Measurements from ENCODE around the gene CCDC8. TPM values are rescaled to one million over a fixed set of nuclear protein-coding genes. Genes with fewer than 3 reads are reported as not detected.
A peak's percentile ranks its signal among the peaks of the same experiment; 100 is the strongest.
"Not testable (repeated sequence)": the region's sequence is repeated elsewhere in the genome, so short reads cannot be mapped to it uniquely, and the experiment has no call there.

Gene CCDC8
- total RNA-seq, 2 experiments from 2014 or later, result not detected

DNA sequence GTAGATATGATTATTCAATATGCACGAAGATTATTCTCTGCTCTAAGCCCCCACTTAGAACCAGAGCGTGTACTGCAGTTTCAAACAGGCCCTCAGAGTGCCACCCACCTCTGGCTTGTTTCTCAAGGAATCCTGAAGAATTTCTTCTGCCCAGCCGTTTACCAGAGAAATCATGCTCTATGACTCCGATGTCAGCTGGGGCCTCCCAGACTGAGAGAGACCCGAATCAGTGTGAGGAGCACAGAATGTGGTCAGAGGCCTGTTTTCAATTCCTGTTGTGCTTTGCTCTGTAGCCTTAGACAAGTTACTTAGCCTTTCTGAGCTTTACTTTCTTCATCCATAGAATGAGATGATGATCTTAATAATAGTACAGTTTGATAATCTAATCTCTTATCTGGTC, 9.8 kb upstream of the CCDC8 start:
- H3K9me3 ChIP-seq (ENCODE audit: control insufficient read depth in 1 of 2, insufficient read depth in 1 of 2, low read length in 2 of 2), result peaks cover 0 to 6% of the 10 kb centered on the region in 2 experiments
- ChIA-PET POLR2A (no interaction called here), CTCF (interaction anchor here (0.6 to 1.1 kb wide), 2 partner anchors 115 to 117 kb away, joined by 4 read pairs; no protein-coding TSS in a partner anchor)
- H3K27me3 ChIP-seq (ENCODE audit: control insufficient read depth in 1 of 2, insufficient read depth in 2 of 2, low read length in 2 of 2), result peaks cover 41 to 42% of the 10 kb centered on the region in 2 experiments
- ATAC-seq (ENCODE audit: poor library complexity) (no peak), DNase-seq (no peak)
- H3K27ac ChIP-seq (ENCODE audit: low read depth in 1 of 2, low read length in 2 of 2), result no peak overlapping the region
- intact Hi-C loops (cut with DNase I, micrococcal nuclease), result no loop called here
- Mint-ChIP-seq H3K27me3 (peaks cover 68% of the 10 kb centered on the region), H3K4me3 (no peak overlapping the region), H3K36me3 (ENCODE audit: low read depth) (no peaks in the 10 kb centered on the region), H3K9me3 (no peaks in the 10 kb centered on the region), H3K4me1 (ENCODE audit: low read depth) (peaks cover 16% of the 10 kb centered on the region), H3K27ac (no peak overlapping the region)
- H3K36me3 ChIP-seq (ENCODE audit: insufficient read depth, low read length), result no peaks in the 10 kb centered on the region
- TF ChIP-seq, protein P1, sequence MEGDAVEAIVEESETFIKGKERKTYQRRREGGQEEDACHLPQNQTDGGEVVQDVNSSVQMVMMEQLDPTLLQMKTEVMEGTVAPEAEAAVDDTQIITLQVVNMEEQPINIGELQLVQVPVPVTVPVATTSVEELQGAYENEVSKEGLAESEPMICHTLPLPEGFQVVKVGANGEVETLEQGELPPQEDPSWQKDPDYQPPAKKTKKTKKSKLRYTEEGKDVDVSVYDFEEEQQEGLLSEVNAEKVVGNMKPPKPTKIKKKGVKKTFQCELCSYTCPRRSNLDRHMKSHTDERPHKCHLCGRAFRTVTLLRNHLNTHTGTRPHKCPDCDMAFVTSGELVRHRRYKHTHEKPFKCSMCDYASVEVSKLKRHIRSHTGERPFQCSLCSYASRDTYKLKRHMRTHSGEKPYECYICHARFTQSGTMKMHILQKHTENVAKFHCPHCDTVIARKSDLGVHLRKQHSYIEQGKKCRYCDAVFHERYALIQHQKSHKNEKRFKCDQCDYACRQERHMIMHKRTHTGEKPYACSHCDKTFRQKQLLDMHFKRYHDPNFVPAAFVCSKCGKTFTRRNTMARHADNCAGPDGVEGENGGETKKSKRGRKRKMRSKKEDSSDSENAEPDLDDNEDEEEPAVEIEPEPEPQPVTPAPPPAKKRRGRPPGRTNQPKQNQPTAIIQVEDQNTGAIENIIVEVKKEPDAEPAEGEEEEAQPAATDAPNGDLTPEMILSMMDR (IDR thresholded peaks at IDR 0.05), result no peak
- H3K4me1 ChIP-seq (ENCODE audit: insufficient read depth, low read length), result peaks cover 10% of the 10 kb centered on the region
- no peak overlapping the region for H3K4me3 ChIP-seq (ENCODE audit: low read length)

DNA sequence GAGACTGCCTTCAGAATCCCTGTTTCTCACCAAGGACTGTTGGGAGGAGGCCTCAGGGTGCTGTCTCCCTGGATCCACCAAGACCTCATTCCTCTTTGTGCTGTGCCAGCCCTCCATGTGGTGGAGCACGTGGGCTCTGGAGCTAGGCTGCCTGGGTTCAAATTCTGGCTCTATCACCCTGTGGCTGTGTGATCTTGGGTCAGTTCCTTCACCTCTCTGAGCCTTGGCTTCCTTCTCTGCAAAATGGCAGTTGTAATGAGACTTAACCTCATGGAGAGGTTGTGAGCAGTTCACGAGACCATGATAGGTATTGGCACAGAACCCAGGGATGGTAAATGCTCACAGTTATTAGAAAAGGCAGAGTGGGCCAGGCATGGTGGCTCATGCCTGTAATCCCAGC, 9.0 kb upstream of the CCDC8 start:
- ChIA-PET CTCF (no interaction called here), POLR2A (no interaction called here)
- Mint-ChIP-seq H3K27ac (no peak overlapping the region), H3K4me1 (ENCODE audit: low read depth) (peaks cover 14% of the 10 kb centered on the region), H3K27me3 (peaks cover 64% of the 10 kb centered on the region), H3K36me3 (ENCODE audit: low read depth) (no peaks in the 10 kb centered on the region), H3K9me3 (no peaks in the 10 kb centered on the region), H3K4me3 (no peak overlapping the region)
- TF ChIP-seq, protein P1 (IDR thresholded peaks at IDR 0.05), result no peak
- H3K36me3 ChIP-seq (ENCODE audit: insufficient read depth, low read length), result no peaks in the 10 kb centered on the region
- no peak overlapping the region for H3K27ac ChIP-seq (ENCODE audit: low read depth in 1 of 2, low read length in 2 of 2)
- DNase-seq, result no peak
- no peak overlapping the region for H3K4me3 ChIP-seq (ENCODE audit: low read length)
- peaks cover 6% of the 10 kb centered on the region for H3K4me1 ChIP-seq (ENCODE audit: insufficient read depth, low read length)
- H3K27me3 ChIP-seq (ENCODE audit: control insufficient read depth in 1 of 2, insufficient read depth in 2 of 2, low read length in 2 of 2), result peaks cover 32 to 37% of the 10 kb centered on the region in 2 experiments
- intact Hi-C loops (cut with DNase I, micrococcal nuclease), result no loop called here
- peaks cover 0 to 6% of the 10 kb centered on the region in 2 experiments for H3K9me3 ChIP-seq (ENCODE audit: control insufficient read depth in 1 of 2, insufficient read depth in 1 of 2, low read length in 2 of 2)
- no peak for ATAC-seq (ENCODE audit: poor library complexity)

DNA sequence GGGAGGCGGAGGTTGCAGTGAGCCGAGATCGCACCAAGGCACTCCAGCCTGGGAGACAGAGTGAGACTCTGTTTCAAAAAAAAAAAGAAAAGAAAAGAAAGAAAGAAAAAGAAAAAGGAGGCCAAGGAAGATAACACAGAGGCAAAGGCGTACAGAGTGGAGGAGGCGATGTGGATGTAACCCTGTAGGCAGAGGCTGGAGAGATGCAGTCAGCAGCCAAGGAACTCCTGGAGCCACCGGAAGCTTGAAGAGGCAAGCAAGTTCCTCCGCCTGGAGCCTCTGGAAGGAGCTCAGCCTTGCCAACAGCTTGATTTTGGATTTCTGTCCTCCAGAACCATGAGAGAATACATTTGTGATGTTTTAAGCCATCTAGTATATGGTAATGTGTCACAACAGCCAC, 6.7 kb upstream of the CCDC8 start:
- H3K27me3 Mint-ChIP-seq, result peaks cover 64% of the 10 kb centered on the region
- Histone ChIP-seq H3K36me3 (ENCODE audit: insufficient read depth, low read length) (no peaks in the 10 kb centered on the region), H3K27ac (ENCODE audit: low read depth in 1 of 2, low read length in 2 of 2) (no peak overlapping the region), H3K27me3 (ENCODE audit: control insufficient read depth in 1 of 2, insufficient read depth in 2 of 2, low read length in 2 of 2) (peaks cover 30 to 34% of the 10 kb centered on the region in 2 experiments), H3K4me1 (ENCODE audit: insufficient read depth, low read length) (peaks cover 7% of the 10 kb centered on the region), H3K9me3 (ENCODE audit: control insufficient read depth in 1 of 2, insufficient read depth in 1 of 2, low read length in 2 of 2) (peaks cover 0 to 4% of the 10 kb centered on the region in 2 experiments), H3K4me3 (ENCODE audit: low read length) (no peak overlapping the region)
- no peak overlapping the region for H3K4me3 Mint-ChIP-seq
- DNase-seq, result no peak
- H3K36me3 Mint-ChIP-seq (ENCODE audit: low read depth), result no peaks in the 10 kb centered on the region
- ChIA-PET CTCF (no interaction called here), POLR2A (no interaction called here)
- TF ChIP-seq, protein P1 (IDR thresholded peaks at IDR 0.05), result no peak
- peaks cover 5% of the 10 kb centered on the region for H3K4me1 Mint-ChIP-seq (ENCODE audit: low read depth)
- H3K27ac Mint-ChIP-seq, result no peak overlapping the region
- no peak for ATAC-seq (ENCODE audit: poor library complexity)
- intact Hi-C loops (cut with DNase I, micrococcal nuclease), result no loop called here
- no peaks in the 10 kb centered on the region for H3K9me3 Mint-ChIP-seq

DNA sequence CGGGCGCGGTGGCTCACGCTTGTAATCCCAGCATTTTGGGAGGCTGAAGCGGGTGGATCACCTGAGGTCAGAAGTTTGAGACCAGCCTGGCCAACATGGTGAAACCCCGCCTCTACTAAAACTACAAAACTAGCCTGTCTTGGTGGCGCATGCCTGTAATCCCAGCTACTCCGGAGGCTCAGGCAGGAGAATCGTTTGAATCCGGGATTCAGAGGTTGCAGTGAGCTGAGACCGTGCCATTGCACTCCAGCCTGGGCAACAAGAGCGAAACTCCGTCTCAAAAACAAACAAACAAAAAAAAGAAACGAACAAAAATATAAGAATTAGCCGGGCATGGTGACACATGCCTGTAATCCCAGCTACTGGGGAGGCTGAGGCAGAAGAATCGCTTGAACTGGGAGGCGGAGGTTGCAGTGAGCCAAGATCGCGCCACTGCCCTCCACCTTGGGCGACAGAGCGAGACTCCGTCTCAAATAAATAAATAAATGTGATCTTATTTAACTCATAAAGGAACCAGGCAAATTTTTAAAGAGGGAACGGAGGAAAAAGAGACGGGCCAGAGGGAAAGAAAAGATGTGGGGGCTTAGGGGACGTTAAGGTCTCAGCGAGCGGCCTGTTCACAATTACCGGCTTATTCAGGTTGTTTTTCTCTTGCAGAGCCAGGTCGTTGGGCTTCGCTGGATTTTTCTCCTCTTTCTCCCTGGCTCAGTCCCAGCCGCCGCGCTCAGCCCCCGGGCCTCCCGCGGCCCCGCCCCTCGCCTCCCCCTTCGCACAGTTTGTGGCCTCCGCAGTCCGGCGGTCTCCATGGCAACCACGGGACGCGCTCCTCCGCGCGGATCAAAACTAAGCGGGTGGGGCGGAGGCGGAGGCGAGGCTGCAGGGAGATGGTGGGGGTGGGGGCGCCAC, 2.7 kb upstream of the CCDC8 start:
- CTCF ChIA-PET, result interaction anchor here (1.1 kb wide), 1 partner anchor 14 kb away, joined by 3 read pairs; no protein-coding TSS in a partner anchor
- H3K4me1 ChIP-seq (ENCODE audit: insufficient read depth, low read length); H3K4me3 Mint-ChIP-seq; H3K27ac Mint-ChIP-seq; H3K36me3 ChIP-seq (ENCODE audit: insufficient read depth, low read length); intact Hi-C loops (cut with DNase I, micrococcal nuclease); ATAC-seq (ENCODE audit: poor library complexity); H3K9me3 Mint-ChIP-seq; POLR2A ChIA-PET; H3K27ac ChIP-seq (ENCODE audit: low read depth in 1 of 2, low read length in 2 of 2); H3K4me3 ChIP-seq (ENCODE audit: low read length); H3K36me3 Mint-ChIP-seq (ENCODE audit: low read depth); H3K4me1 Mint-ChIP-seq (ENCODE audit: low read depth): not testable (repeated sequence)
- peak in 4 of 14 experiments; percentile 26 to 40 (median 30) for DNase-seq
- peaks cover 53 to 55% of the 10 kb centered on the region in 2 experiments for H3K27me3 ChIP-seq (ENCODE audit: control insufficient read depth in 1 of 2, insufficient read depth in 2 of 2, low read length in 2 of 2)
- H3K9me3 ChIP-seq (ENCODE audit: control insufficient read depth in 1 of 2, insufficient read depth in 1 of 2, low read length in 2 of 2), result peaks cover 0 to 35% of the 10 kb centered on the region in 2 experiments
- H3K27me3 Mint-ChIP-seq, result peaks cover 83% of the 10 kb centered on the region

DNA sequence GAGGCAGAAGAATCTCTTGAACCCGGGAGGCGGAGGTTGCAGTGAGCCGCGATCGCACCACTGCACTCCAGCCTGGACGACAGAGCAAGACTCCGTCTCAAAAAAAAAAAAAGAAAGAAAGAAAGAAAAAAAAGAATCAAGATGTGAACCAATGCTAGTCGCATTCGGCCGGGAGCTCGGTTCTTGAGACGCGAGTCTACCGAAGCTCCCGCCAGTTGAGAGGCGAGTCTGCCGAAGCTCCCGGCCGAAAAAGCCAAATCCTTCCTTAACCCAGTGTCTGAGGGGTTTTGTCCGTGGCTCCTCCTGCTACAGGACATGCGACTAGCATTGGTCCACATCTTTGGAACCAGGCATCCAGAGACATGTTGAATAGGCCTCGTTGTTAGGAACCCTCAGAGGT, 1.5 kb upstream of the CCDC8 start:
- H3K9me3 Mint-ChIP-seq; H3K4me1 ChIP-seq (ENCODE audit: insufficient read depth, low read length); DNase-seq; POLR2A ChIA-PET; ATAC-seq (ENCODE audit: poor library complexity); H3K27ac ChIP-seq (ENCODE audit: low read depth in 1 of 2, low read length in 2 of 2); H3K36me3 ChIP-seq (ENCODE audit: insufficient read depth, low read length); intact Hi-C loops (cut with DNase I, micrococcal nuclease); H3K4me1 Mint-ChIP-seq (ENCODE audit: low read depth); H3K4me3 ChIP-seq (ENCODE audit: low read length); H3K4me3 Mint-ChIP-seq; H3K36me3 Mint-ChIP-seq (ENCODE audit: low read depth); H3K27ac Mint-ChIP-seq: not testable (repeated sequence)
- peaks cover 58 to 64% of the 10 kb centered on the region in 2 experiments for H3K27me3 ChIP-seq (ENCODE audit: control insufficient read depth in 1 of 2, insufficient read depth in 2 of 2, low read length in 2 of 2)
- H3K27me3 Mint-ChIP-seq, result peaks cover 82% of the 10 kb centered on the region
- H3K9me3 ChIP-seq (ENCODE audit: control insufficient read depth in 1 of 2, insufficient read depth in 1 of 2, low read length in 2 of 2), result peaks cover 0 to 36% of the 10 kb centered on the region in 2 experiments
- CTCF ChIA-PET, result interaction anchor here (1.1 kb wide), 1 partner anchor 12 kb away, joined by 3 read pairs; no protein-coding TSS in a partner anchor
